CD14-positive monocyte (primary cell): Measurements from ENCODE around the gene NXT1. TPM values are rescaled to one million over a fixed set of nuclear protein-coding genes. Genes with fewer than 3 reads are reported as not detected.
"Not testable (repeated sequence)": the region's sequence is repeated elsewhere in the genome, so short reads cannot be mapped to it uniquely, and the experiment has no call there.

Source experiments
- DNase-seq, 3 donors: peaks; one replicate each; pipeline ENCODE4 v3.0.0-alpha.2; 2011 to 2022
- H2AFZ ChIP-seq: 2 replicates; pipeline ENCODE4 v1.6.0; 2012; ENCODE audit warnings: mild to moderate bottlenecking, low read depth, low read length, inconsistent platforms; ENCODE audit not compliant: insufficient read depth, poor library complexity, severe bottlenecking
- H3K27ac ChIP-seq, 2 donors: 1 replicate in 1 of 2; 2 replicates in 1 of 2; pipeline ENCODE4 v1.5.1; 2012 to 2013; ENCODE audit warnings: low read length in 2 of 2, control low read depth in 1 of 2, inconsistent platforms in 1 of 2, low read depth in 1 of 2, mild to moderate bottlenecking in 1 of 2
- H3K27me3 ChIP-seq, 2 donors: one replicate each; pipeline versions ENCODE4 v1.6.0 to v1.6.1; 2011 to 2013; ENCODE audit warnings: low read length in 2 of 2; ENCODE audit not compliant: control insufficient read depth in 2 of 2, insufficient read depth in 2 of 2
- H3K36me3 ChIP-seq, 2 donors: replicated peaks in 1 of 2; 1 replicate in 1 of 2; 2 replicates in 1 of 2; pipeline versions ENCODE4 v1.5.1 to v1.6.1; 2012 to 2013; ENCODE audit warnings: low read length in 2 of 2, control low read depth in 1 of 2, inconsistent platforms in 1 of 2, mild to moderate bottlenecking in 1 of 2; ENCODE audit not compliant: insufficient read depth in 2 of 2, control insufficient read depth in 1 of 2
- H3K4me1 ChIP-seq, 2 donors: 1 replicate in 1 of 2; 2 replicates in 1 of 2; pipeline versions ENCODE4 v1.5.1 to v1.6.1; 2012 to 2013; ENCODE audit warnings: low read length in 2 of 2, control low read depth in 1 of 2, inconsistent platforms in 1 of 2, mild to moderate bottlenecking in 1 of 2, moderate library complexity in 1 of 2; ENCODE audit not compliant: insufficient read depth in 2 of 2, control insufficient read depth in 1 of 2
- H3K4me2 ChIP-seq: replicated peaks from 2 replicates; pipeline ENCODE3; 2012; ENCODE audit warnings: low read length, moderate library complexity, mild to moderate bottlenecking; ENCODE audit not compliant: poor library complexity, severe bottlenecking; ENCODE audit errors: extremely low read depth
- H3K4me3 ChIP-seq, 3 experiments: fragments of 200-600 bp in 1 of 3; sonication (generic) in 1 of 3; replicated peaks in 1 of 3; 1 replicate in 2 of 3; 2 replicates in 1 of 3; pipeline ENCODE4 v1.5.1; 2011 to 2013; ENCODE audit warnings: low read length in 3 of 3, mild to moderate bottlenecking in 3 of 3, control low read depth in 2 of 3, low read depth in 2 of 3, inconsistent platforms in 1 of 3, moderate library complexity in 1 of 3
- H3K79me2 ChIP-seq: 2 replicates; pipeline ENCODE4 v1.6.0; 2012; ENCODE audit warnings: mild to moderate bottlenecking, control low read depth, inconsistent platforms, low read length, moderate library complexity; ENCODE audit not compliant: insufficient read depth
- H3K9ac ChIP-seq: 2 replicates; pipeline ENCODE4 v1.6.0; 2017; ENCODE audit warnings: low read length, mild to moderate bottlenecking; ENCODE audit not compliant: insufficient read depth, poor library complexity, severe bottlenecking
- H3K9me3 ChIP-seq, 2 donors: replicated peaks in 1 of 2; 1 replicate in 1 of 2; 2 replicates in 1 of 2; pipeline versions ENCODE4 v1.5.1 to v1.6.1; 2012 to 2013; ENCODE audit warnings: low read length in 2 of 2, control low read depth in 1 of 2; ENCODE audit not compliant: control insufficient read depth in 1 of 2, insufficient read depth in 1 of 2
- H4K20me1 ChIP-seq: 2 replicates; pipeline ENCODE4 v1.6.0; 2012; ENCODE audit warnings: mild to moderate bottlenecking, low read length, control low read depth, moderate library complexity; ENCODE audit not compliant: insufficient read depth
- H3K27ac Mint-ChIP-seq, 7 donors: one replicate each; pipeline ENCODE4 v1.8.0; 2020; ENCODE audit warnings: mild to moderate bottlenecking in 7 of 7, mixed read lengths in 7 of 7, moderate library complexity in 6 of 7, inconsistent platforms in 2 of 7
- H3K27me3 Mint-ChIP-seq, 3 donors: one replicate each; pipeline ENCODE4 v1.8.0; 2021 to 2022; ENCODE audit warnings: low read depth in 3 of 3, mild to moderate bottlenecking in 3 of 3, mixed read lengths in 3 of 3, moderate library complexity in 3 of 3, inconsistent platforms in 1 of 3
- H3K36me3 Mint-ChIP-seq, 2 donors: one replicate each; pipeline ENCODE4 v1.8.0; 2020; ENCODE audit warnings: mixed read lengths in 2 of 2, inconsistent platforms in 1 of 2, mild to moderate bottlenecking in 1 of 2
- H3K4me1 Mint-ChIP-seq: one replicate; pipeline ENCODE4 v1.8.0; 2020; ENCODE audit warnings: mild to moderate bottlenecking, mixed read lengths
- H3K4me3 Mint-ChIP-seq, 2 donors: one replicate each; pipeline ENCODE4 v1.8.0; 2020; ENCODE audit warnings: mild to moderate bottlenecking in 2 of 2, mixed read lengths in 2 of 2, moderate library complexity in 1 of 2
- H3K9me3 Mint-ChIP-seq, 7 donors: one replicate each; pipeline ENCODE4 v1.8.0; 2020 to 2022; ENCODE audit warnings: mixed read lengths in 7 of 7, mild to moderate bottlenecking in 6 of 7, moderate library complexity in 6 of 7, inconsistent platforms in 2 of 7
- CTCF ChIP-seq: fragments of 200-600 bp; IDR thresholded peaks from one replicate; pipeline ENCODE4 v1.8.0; 2022; ENCODE audit warnings: antibody characterized with exemption, mild to moderate bottlenecking
- WGBS: methylation state at CpG from one replicate; pipeline ENCODE4 v1.1.5; 2013; ENCODE audit warnings: missing lambda C conversion rate; ENCODE audit not compliant: insufficient coverage; 5-methylcytosine and 5-hydroxymethylcytosine counted together
- intact Hi-C, 2 donors: fragments of 100-400 bp; cut with micrococcal nuclease; formaldehyde crosslinking; loops; one replicate each; pipeline versions ENCODE4 v1.15.0 to v1.15.1; 2023
- polyA plus RNA-seq, 3 donors: library from polyadenylated mRNA; depleted of rRNA in 1 of 3; unstranded in 2 of 3; stranded (reverse) in 1 of 3; fragments of 300-500 nt in 2 of 3; fragments of >200 nt in 1 of 3; fragmentation: Illumina TruSeq in 2 of 3; gene quantifications; 1 replicate in 2 of 3; 2 replicates in 1 of 3; pipeline ENCODE4 v1.2.3, GENCODE V29; 2012 to 2021

The NXT1 gene
- polyA plus RNA-seq, 3 donors, result 37.8 to 140 (median 39.4) TPM

DNA sequence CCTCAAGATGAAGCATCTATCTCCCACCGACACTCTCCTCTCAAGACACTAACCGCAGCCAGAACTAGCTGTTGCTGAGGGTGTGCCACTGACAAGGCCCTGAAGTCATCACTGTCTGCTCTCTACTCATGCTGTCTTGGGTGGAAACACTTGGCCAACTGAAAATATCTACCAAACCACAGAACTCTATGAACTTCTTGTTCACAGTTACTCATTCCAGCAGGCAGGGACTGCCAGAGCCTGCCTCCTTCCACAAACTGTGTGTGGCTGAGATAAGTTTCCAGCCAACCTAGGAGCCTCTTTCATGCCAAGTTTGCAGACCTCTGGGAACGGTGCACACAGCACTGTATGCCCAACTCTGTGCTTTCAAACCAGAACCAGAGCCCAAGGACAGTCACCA, 45.5 kb upstream of the NXT1 start:
- H3K27ac ChIP-seq, result no peak overlapping the region
- Mint-ChIP-seq H3K27me3 (peaks cover 2 to 5% (median 3%) of the 10 kb centered on the region in 3 donors), H3K36me3 (no peaks in the 10 kb centered on the region), H3K4me3 (no peak overlapping the region), H3K27ac (no peak overlapping the region), H3K4me1 (no peaks in the 10 kb centered on the region), H3K9me3 (peaks cover 0 to 4% (median 0%) of the 10 kb centered on the region in 7 donors)
- H3K27me3 ChIP-seq, result no peaks in the 10 kb centered on the region
- H4K20me1 ChIP-seq, result no peaks in the 10 kb centered on the region
- no peak overlapping the region for H3K4me2 ChIP-seq
- no peaks in the 10 kb centered on the region for H3K79me2 ChIP-seq
- no peak overlapping the region for H3K9ac ChIP-seq
- no peaks in the 10 kb centered on the region for H3K36me3 ChIP-seq
- H3K9me3 ChIP-seq, result no peaks in the 10 kb centered on the region
- no peak for DNase-seq
- 79% methylated on average over 2 of the region's 3 CpGs for WGBS
- no peak overlapping the region for H3K4me3 ChIP-seq
- no peaks in the 10 kb centered on the region for H3K4me1 ChIP-seq
- no peak overlapping the region for H2AFZ ChIP-seq
- intact Hi-C loops, result no loop called here
- TF ChIP-seq CTCF, result no peak

- H3K4me3 ChIP-seq, H3K36me3 ChIP-seq, H4K20me1 ChIP-seq, H3K27me3 Mint-ChIP-seq, H2AFZ ChIP-seq, H3K27ac ChIP-seq, H3K9ac ChIP-seq, H3K4me1 Mint-ChIP-seq, H3K4me3 Mint-ChIP-seq, H3K4me1 ChIP-seq, H3K27me3 ChIP-seq, H3K9me3 Mint-ChIP-seq, H3K4me2 ChIP-seq, DNase-seq, H3K36me3 Mint-ChIP-seq, H3K27ac Mint-ChIP-seq, H3K79me2 ChIP-seq, intact Hi-C loops, H3K9me3 ChIP-seq: not testable (repeated sequence)
- no CpG with 5 or more reads among the region's 4 CpGs for WGBS
Observed at GRCh38 chr20:23307393-23307792, 43.2 kb upstream of the NXT1 start.
